ENCODE data around the gene ABCA10. TPM values are rescaled to one million over a fixed set of nuclear protein-coding genes. Genes with fewer than 3 reads are reported as not detected.

ABCA10 gene
- total and polyA plus RNA-seq, 2 of the 13 experiments (the other 11 are each of a cell fraction or from before 2014, with no cell fraction given) = 0.02 to 0.08 TPM

GRCh38 chr17:69275751-69276150 is 47.1 kb upstream of the ABCA10 start:
- in situ Hi-C loops (cut with HindIII; ENCODE audit: extremely low pct_ligation_motif_present, low pct_unique_long_range_greater_than_20kb) (no loop called here), intact Hi-C loops (cut with micrococcal nuclease; ENCODE audit: unreplicated experiment) (no loop called here)
- WGBS (ENCODE audit: low lambda C conversion rate) = 95% methylated on average over 4 of the region's 4 CpGs
- ChIA-PET POLR2A (no interaction called here), CTCF (ENCODE audit: low intra/inter-chr PET ratio, low total read pairs) (no interaction called here)
- H3K9ac ChIP-seq (ENCODE audit: insufficient read depth, low read depth, low read length) = no peak overlapping the region
- H4K20me1 ChIP-seq (ENCODE audit: insufficient read depth, low read length) = no peaks in the 10 kb centered on the region
- no peaks in the 10 kb centered on the region for H3K4me1 ChIP-seq (ENCODE audit: insufficient read depth, low read length)
- H3K36me3 ChIP-seq (replicated peaks in 1 of 2; ENCODE audit: control insufficient read depth in 1 of 2, insufficient read depth in 2 of 2, low read length in 2 of 2) = no peaks in the 10 kb centered on the region
- FAIRE-seq = no peak
- H3K79me2 ChIP-seq (ENCODE audit: insufficient read depth, low read length) = no peaks in the 10 kb centered on the region
- no peak overlapping the region for H2AFZ ChIP-seq (ENCODE audit: low read length)
- no peak overlapping the region for H3K27ac ChIP-seq (ENCODE audit: extremely low read length, insufficient read depth, low read length)
- no peak for TF ChIP-seq ELF3 (CRISPR knock-in tag; IDR thresholded peaks at IDR 0.05)
- no peak for TF ChIP-seq ZNF781 (CRISPR knock-in tag; IDR thresholded peaks at IDR 0.05; ENCODE audit: borderline replicate concordance, not compliant biosample characterization)
- TF ChIP-seq IKZF1 (IDR thresholded peaks at IDR 0.05) = no peak
- no peak for TF ChIP-seq ATM (IDR thresholded peaks at IDR 0.05; ENCODE audit: borderline replicate concordance)
- TF ChIP-seq HIC2 (CRISPR knock-in tag; IDR thresholded peaks at IDR 0.05; ENCODE audit: low read depth) = no peak
- TF ChIP-seq ZNF879 (CRISPR knock-in tag; IDR thresholded peaks at IDR 0.05) = no peak
- H3K9me3 ChIP-seq (ENCODE audit: low read length) = no peaks in the 10 kb centered on the region
- no peak overlapping the region for H3K4me3 ChIP-seq (replicated peaks in 1 of 3; ENCODE audit: insufficient read depth in 1 of 3, low read depth in 2 of 3, low read length in 3 of 3)
- BruUV-seq (replicated peaks) = no TSS peak
- no peak for ATAC-seq
- no peak for DNase-seq (ENCODE audit: low spot score)
- no peaks in the 10 kb centered on the region for H3K27me3 ChIP-seq (ENCODE audit: control insufficient read depth in 1 of 2, insufficient read depth in 2 of 2, low read length in 2 of 2)
- H3K4me2 ChIP-seq (ENCODE audit: low read depth, low read length) = no peak overlapping the region

- Histone ChIP-seq H2AFZ (ENCODE audit: low read length) (no peak overlapping the region), H3K4me2 (ENCODE audit: low read depth, low read length) (no peak overlapping the region), H3K27me3 (ENCODE audit: control insufficient read depth in 1 of 2, insufficient read depth in 2 of 2, low read length in 2 of 2) (no peaks in the 10 kb centered on the region), H3K4me1 (ENCODE audit: insufficient read depth, low read length) (peaks cover 29% of the 10 kb centered on the region), H3K9ac (ENCODE audit: insufficient read depth, low read depth, low read length) (no peak overlapping the region), H3K36me3 (replicated peaks in 1 of 2; ENCODE audit: control insufficient read depth in 1 of 2, insufficient read depth in 2 of 2, low read length in 2 of 2) (no peaks in the 10 kb centered on the region), H3K79me2 (ENCODE audit: insufficient read depth, low read length) (no peaks in the 10 kb centered on the region), H3K27ac (ENCODE audit: extremely low read length, insufficient read depth, low read length) (no peak overlapping the region), H3K4me3 (replicated peaks in 1 of 3; ENCODE audit: insufficient read depth in 1 of 3, low read depth in 2 of 3, low read length in 3 of 3) (no peak overlapping the region), H4K20me1 (ENCODE audit: insufficient read depth, low read length) (no peaks in the 10 kb centered on the region), H3K9me3 (ENCODE audit: low read length) (no peaks in the 10 kb centered on the region)
- BruUV-seq (replicated peaks) = no TSS peak
- ChIA-PET POLR2A (no interaction called here), CTCF (ENCODE audit: low intra/inter-chr PET ratio, low total read pairs) (no interaction called here)
- WGBS (ENCODE audit: low lambda C conversion rate) = 87% methylated on average over 7 of the region's 7 CpGs
- DNase-seq (ENCODE audit: low spot score) (no peak), FAIRE-seq (no peak), ATAC-seq (no peak)
- in situ Hi-C loops (cut with HindIII; ENCODE audit: extremely low pct_ligation_motif_present, low pct_unique_long_range_greater_than_20kb) = no loop called here
- intact Hi-C loops (cut with micrococcal nuclease; ENCODE audit: unreplicated experiment) = no loop called here
- TF ChIP-seq MAFG (CRISPR knock-in tag; IDR thresholded peaks at IDR 0.05) = no peak
- TF ChIP-seq SALL2 (CRISPR knock-in tag; IDR thresholded peaks at IDR 0.05) = no peak
- no peak for TF ChIP-seq SMAD9 (CRISPR knock-in tag; IDR thresholded peaks at IDR 0.05)
- TF ChIP-seq XRCC5 (optimal IDR thresholded peaks at IDR 0.05; ENCODE audit: low read length) = no peak
- TF ChIP-seq, protein P1, sequence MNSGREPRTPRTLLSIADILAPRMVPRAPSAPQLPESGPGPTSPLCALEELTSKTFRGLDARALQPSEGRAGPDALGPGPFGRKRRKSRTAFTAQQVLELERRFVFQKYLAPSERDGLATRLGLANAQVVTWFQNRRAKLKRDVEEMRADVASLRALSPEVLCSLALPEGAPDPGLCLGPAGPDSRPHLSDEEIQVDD (CRISPR knock-in tag; IDR thresholded peaks at IDR 0.05; ENCODE audit: borderline replicate concordance) = no peak
- TF ChIP-seq ZNF274 (CRISPR knock-in tag; IDR thresholded peaks at IDR 0.05) = no peak
- TF ChIP-seq, protein P2, sequence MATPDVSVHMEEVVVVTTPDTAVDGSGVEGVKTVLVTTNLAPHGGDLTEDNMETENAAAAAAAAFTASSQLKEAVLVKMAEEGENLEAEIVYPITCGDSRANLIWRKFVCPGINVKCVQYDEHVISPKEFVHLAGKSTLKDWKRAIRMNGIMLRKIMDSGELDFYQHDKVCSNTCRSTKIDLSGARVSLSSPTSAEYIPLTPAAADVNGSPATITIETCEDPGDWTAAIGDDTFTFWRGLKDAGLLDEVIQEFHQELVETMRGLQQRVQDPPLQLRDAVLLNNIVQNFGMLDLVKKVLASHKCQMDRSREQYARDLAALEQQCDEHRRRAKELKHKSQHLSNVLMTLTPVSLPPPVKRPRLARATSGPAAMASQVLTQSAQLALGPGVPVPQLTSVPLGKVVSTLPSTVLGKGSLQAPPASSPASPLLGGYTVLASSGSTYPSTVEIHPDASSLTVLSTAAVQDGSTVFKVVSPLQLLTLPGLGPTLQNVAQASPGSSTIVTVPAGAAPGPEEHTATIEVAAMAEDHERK (CRISPR knock-in tag; IDR thresholded peaks at IDR 0.05; ENCODE audit: low read depth) = no peak
- TF ChIP-seq SYNCRIP (IDR thresholded peaks at IDR 0.05; ENCODE audit: insufficient read depth, low read depth, low read length) = no peak
- TF ChIP-seq FOSL2 (CRISPR knock-in tag; IDR thresholded peaks at IDR 0.05) = no peak
- no peak for TF ChIP-seq GATA4 (IDR thresholded peaks at IDR 0.05; ENCODE audit: borderline replicate concordance, low read depth)
- TF ChIP-seq MED13 (CRISPR knock-in tag; IDR thresholded peaks at IDR 0.05) = no peak
Observed at GRCh38 chr17:69271023-69271422, 42.4 kb upstream of the ABCA10 start.
